Ureter (tissue), 1 donor: ENCODE data around the gene GAGE2A. TPM values are rescaled to one million over a fixed set of nuclear protein-coding genes. Genes with fewer than 3 reads are reported as not detected.
"Not testable (repeated sequence)": the region's sequence is repeated elsewhere in the genome, so short reads cannot be mapped to it uniquely, and the experiment has no call there.

Experiments
- DNase-seq: peaks from one replicate; pipeline ENCODE4 v3.0.0-alpha.2; 2020; ENCODE audit warnings: low spot score
- total RNA-seq: library from RNA; stranded (reverse); gene quantifications from one replicate; pipeline ENCODE4 v1.2.4, GENCODE V29; 2023
- donor health status: DM: yes; HTN: yes; CAD: no.

Gene GAGE2A, protein sequence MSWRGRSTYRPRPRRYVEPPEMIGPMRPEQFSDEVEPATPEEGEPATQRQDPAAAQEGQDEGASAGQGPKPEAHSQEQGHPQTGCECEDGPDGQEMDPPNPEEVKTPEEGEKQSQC
- not detected for total RNA-seq

DNA sequence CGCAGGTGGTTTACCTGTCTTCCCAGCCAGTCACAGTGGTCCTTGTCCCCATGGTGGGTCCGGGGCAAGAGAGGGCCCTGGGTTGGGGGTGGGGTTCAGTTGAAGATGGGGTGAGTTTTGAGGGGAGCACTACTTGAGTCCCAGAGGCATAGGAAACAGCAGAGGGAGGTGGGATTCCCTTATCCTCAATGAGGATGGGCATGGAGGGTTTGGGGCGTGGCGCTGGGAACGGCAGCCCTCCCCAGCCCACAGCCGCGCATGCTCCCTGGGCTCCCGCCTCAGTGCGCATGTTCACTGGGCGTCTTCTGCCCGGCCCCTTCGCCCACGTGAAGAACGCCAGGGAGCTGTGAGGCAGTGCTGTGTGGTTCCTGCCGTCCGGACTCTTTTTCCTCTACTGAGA lies at the start of gene GAGE2A:
Gene GAGE2A, plus strand, starts transcription at position 301 of the 400 bp plus-strand sequence. CDS start 1,155 bp downstream, outside the sequence.
- not testable (repeated sequence) for DNase-seq

DNA sequence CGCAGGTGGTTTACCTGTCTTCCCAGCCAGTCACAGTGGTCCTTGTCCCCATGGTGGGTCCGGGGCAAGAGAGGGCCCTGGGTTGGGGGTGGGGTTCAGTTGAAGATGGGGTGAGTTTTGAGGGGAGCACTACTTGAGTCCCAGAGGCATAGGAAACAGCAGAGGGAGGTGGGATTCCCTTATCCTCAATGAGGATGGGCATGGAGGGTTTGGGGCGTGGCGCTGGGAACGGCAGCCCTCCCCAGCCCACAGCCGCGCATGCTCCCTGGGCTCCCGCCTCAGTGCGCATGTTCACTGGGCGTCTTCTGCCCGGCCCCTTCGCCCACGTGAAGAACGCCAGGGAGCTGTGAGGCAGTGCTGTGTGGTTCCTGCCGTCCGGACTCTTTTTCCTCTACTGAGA lies 47.9 kb upstream of the GAGE2A start, which contains the start of gene GAGE12D:
Gene GAGE12D, plus strand, starts transcription at position 301 of the 400 bp plus-strand sequence. CDS start 1,155 bp downstream, outside the sequence.
- not testable (repeated sequence) for DNase-seq

DNA sequence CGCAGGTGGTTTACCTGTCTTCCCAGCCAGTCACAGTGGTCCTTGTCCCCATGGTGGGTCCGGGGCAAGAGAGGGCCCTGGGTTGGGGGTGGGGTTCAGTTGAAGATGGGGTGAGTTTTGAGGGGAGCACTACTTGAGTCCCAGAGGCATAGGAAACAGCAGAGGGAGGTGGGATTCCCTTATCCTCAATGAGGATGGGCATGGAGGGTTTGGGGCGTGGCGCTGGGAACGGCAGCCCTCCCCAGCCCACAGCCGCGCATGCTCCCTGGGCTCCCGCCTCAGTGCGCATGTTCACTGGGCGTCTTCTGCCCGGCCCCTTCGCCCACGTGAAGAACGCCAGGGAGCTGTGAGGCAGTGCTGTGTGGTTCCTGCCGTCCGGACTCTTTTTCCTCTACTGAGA lies 38.3 kb upstream of the GAGE2A start, which contains the start of gene GAGE12E:
Gene GAGE12E, plus strand, starts transcription at position 301 of the 400 bp plus-strand sequence. CDS start 1,155 bp downstream, outside the sequence.
- DNase-seq = not testable (repeated sequence)

DNA sequence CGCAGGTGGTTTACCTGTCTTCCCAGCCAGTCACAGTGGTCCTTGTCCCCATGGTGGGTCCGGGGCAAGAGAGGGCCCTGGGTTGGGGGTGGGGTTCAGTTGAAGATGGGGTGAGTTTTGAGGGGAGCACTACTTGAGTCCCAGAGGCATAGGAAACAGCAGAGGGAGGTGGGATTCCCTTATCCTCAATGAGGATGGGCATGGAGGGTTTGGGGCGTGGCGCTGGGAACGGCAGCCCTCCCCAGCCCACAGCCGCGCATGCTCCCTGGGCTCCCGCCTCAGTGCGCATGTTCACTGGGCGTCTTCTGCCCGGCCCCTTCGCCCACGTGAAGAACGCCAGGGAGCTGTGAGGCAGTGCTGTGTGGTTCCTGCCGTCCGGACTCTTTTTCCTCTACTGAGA lies 28.8 kb upstream of the GAGE2A start, which contains the start of gene GAGE12F:
Gene GAGE12F, plus strand, starts transcription at position 301 of the 400 bp plus-strand sequence. CDS start 1,155 bp downstream, outside the sequence.
- DNase-seq = not testable (repeated sequence)

DNA sequence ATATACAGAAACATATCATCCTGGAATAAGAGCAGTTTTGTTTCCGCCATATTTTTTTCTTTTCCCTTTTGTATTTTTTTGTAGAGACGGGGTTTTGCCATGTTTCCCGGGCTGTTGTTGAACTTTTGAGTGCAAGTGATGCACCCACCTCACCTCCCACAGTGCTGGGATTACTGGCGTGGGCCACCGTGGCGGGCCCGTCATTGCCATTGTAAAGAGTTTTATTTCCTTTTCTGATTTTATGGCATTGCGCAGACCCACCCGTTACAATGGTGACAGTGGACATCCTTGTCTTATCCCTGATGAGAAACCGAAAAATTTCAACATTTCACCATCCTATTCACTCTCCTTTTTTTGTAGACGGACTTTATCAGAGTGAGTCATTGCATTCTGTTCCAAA lies 20.6 kb upstream of the GAGE2A start:
- peak; percentile 36 for DNase-seq

DNA sequence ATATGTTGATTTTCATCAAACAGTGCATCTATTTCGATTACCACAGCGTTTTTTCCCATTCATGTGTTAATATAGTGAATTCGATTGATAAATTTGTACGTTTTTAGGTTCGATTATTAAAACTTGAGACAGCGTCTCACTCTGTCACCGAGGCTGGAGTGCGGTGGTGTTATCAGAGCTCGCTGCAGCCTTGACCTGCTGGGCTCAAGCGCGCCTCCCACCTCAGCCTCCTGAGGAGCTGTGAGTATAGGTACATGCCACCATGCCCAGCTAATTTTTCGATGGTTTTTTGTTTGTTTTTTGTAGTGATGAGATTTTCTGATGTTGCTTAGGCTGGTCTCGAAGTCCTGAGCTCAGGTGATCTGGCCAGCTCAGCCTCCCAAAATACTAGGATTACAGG lies 20.1 kb upstream of the GAGE2A start:
- DNase-seq = peak; percentile 32

DNA sequence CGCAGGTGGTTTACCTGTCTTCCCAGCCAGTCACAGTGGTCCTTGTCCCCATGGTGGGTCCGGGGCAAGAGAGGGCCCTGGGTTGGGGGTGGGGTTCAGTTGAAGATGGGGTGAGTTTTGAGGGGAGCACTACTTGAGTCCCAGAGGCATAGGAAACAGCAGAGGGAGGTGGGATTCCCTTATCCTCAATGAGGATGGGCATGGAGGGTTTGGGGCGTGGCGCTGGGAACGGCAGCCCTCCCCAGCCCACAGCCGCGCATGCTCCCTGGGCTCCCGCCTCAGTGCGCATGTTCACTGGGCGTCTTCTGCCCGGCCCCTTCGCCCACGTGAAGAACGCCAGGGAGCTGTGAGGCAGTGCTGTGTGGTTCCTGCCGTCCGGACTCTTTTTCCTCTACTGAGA lies 19.2 kb upstream of the GAGE2A start, which contains the start of gene GAGE12G:
Gene GAGE12G, plus strand, starts transcription at position 301 of the 400 bp plus-strand sequence. CDS start 1,155 bp downstream, outside the sequence.
- DNase-seq = not testable (repeated sequence)

DNA sequence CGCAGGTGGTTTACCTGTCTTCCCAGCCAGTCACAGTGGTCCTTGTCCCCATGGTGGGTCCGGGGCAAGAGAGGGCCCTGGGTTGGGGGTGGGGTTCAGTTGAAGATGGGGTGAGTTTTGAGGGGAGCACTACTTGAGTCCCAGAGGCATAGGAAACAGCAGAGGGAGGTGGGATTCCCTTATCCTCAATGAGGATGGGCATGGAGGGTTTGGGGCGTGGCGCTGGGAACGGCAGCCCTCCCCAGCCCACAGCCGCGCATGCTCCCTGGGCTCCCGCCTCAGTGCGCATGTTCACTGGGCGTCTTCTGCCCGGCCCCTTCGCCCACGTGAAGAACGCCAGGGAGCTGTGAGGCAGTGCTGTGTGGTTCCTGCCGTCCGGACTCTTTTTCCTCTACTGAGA lies 9.6 kb upstream of the GAGE2A start, which contains the start of gene GAGE12H:
Gene GAGE12H, plus strand, starts transcription at position 301 of the 400 bp plus-strand sequence. CDS start 1,155 bp downstream, outside the sequence.
- not testable (repeated sequence) for DNase-seq

DNA sequence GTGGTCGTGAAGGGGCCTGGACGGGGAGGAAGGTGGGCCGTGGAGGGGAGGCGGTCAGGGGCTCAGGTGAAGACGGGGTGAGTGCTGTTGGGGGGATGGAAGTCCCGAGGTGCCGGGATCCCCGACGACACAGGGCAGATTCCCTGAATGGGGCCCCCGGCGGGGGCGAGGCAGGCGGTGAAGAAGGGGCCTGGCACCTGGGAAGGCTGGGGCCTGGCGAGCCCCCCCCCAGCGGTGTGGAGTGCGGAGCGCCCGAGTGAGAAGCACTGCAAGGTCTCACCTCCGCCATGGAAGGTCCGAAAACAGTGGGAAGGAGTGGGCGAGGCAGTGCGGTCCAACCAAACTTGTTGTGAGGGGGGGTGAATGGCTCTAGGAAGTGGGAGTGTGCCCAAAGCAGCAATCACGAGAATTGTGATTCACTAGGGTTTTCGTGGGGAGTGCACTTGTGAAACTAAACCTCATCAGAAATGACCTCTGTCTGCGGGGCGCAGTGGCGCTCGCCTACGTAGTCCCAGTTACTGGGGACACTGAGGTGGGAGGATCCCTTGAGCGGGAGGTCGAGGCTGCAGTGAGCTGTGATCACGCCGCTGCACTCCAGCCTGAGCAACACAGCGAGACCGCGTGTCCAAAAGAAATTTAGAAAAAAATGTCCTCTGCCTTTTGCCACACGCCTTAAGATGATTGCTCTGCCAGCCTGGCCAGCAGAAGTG lies 628 bp downstream of the GAGE2A start:
- DNase-seq = peak; percentile 51

DNA sequence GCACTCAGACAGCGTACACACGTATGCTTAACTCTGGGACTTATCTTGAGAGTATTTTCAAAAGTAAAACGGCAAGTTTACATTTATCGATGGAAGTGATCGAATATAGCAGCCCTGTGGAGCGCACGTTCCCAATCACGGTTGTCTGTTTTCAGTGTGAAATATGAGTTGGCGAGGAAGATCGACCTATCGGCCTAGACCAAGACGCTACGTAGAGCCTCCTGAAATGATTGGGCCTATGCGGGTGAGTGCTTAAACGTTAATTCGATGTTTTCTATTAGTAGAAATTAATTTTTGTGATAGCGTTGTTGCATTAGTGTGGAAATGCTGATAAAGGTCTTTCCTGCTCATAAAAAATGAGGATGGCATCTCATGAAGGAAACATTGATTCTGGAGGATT lies 1.2 kb downstream of the GAGE2A start:
- not testable (repeated sequence) for DNase-seq

DNA sequence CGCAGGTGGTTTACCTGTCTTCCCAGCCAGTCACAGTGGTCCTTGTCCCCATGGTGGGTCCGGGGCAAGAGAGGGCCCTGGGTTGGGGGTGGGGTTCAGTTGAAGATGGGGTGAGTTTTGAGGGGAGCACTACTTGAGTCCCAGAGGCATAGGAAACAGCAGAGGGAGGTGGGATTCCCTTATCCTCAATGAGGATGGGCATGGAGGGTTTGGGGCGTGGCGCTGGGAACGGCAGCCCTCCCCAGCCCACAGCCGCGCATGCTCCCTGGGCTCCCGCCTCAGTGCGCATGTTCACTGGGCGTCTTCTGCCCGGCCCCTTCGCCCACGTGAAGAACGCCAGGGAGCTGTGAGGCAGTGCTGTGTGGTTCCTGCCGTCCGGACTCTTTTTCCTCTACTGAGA lies 9.4 kb downstream of the GAGE2A start, which contains the start of gene GAGE1:
Gene GAGE1, plus strand, starts transcription at position 301 of the 400 bp plus-strand sequence. CDS start 1,155 bp downstream, outside the sequence.
- DNase-seq = not testable (repeated sequence)

DNA sequence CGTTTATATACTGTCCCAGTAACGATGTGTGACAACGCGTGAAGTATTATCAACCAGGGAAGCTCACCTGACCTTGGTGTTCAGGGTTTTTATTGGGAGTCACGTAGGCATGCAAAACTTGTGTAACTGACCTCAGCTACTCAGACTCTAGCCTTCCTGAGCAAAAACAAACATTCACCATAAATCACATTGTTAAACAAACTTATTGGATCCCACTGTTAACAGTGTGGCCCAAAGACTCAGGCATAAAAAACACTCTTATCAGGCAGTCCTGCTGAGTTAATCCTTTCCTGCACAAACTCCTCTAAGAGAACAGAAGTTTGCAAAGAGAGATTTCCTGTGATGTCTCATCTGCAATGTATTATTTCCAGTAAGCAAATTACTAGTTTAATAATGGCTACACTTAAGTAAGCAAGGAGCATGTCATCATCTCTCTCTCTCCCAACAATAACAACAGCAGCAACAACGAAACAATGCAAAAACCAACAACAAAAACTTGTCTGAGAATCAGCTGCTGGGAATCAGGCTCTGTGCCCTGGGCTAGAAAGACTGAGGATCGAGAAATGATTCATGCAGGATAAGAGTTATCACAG lies 21.5 kb downstream of the GAGE2A start:
- DNase-seq = no peak

DNA sequence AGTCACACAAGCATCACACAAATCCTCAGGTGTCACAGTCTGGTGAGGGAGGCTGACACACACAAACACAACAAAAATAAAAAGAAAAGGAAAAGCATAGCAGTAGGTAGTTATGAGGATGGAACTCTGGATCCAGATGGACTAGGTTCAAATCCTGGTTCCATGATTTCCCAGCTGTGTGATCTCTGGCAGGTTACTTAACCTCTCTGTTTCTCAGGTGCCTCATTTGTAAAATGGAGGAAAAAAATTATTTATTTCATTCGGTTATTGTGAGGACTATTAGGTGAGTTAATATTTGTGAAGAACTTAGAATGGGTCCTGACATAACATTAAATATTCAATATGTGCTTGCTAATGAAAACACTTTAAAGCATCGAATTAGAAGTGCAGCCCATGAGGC lies 29.3 kb downstream of the GAGE2A start:
- DNase-seq = no peak

DNA sequence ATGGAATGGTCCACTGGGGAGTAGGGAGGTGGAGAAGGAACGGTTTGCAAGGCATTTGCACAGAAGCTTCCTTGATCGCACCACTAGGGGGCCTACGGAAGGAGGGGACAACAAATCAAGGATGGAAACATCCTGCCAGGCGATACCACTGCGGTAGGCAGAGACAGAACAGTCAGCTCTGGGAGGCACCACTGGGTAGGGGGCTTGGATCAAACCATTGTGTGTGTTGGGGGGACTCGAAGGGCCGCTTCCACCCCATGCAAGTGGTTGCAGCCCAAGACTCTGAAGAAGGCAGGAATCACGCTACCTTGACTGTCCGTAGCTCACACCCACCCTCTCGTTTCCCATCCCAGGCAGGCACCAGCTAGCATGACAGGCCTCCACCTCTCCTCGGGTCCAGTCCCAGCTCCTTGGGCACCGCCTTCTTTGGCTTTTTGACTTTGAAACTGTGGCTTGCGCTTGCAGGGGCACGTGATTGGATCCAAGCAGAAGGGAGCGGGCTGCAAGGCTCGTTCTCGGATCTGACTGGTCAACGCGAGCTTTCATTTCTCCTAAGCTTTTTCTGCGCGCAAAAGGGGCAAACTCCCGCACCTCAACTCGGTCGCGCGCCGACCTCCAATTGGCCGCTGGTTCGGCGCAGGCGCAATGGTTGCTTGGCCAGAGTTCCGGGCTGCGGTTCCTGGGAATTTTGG lies 37.9 kb downstream of the GAGE2A start:
- peak; percentile 43 for DNase-seq

DNA sequence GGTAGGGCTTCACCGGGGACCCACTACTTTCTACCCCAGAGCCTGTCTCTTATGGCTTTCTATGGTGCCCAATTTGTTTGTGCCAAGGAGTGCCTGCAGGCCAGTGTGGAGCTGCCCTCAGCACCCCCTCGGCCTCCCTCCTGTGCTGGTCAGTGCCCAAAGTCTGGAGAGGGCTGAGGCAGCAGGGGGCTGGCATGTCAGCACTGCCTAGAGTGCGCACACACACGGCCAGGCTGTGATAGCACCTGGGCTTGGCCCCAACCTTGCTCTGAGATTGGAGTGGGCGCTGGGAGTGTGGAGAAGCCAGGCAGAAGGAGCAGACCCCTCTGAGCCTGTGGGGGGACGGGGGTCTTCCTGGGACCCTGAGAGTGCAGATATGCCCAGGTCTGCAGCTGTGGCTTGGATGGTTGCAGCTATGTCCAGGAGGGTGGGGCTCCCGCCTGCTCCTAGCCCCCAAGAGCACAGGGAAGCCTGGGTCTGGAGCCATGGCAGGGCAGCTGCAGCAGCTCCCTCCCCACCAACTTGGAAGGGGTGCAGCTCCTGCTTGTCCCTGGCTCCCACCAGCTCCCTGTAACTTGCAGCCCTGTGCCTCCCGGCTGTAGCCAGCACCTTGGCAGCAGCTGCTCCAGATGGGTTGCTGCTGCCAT lies 55.8 kb downstream of the GAGE2A start:
- no peak for DNase-seq

Other genes starting within 250 kb of the GAGE2A start
- not detected for gene GAGE12C, start 57.3 kb upstream of the GAGE2A start, total RNA-seq
- not detected for gene GAGE12D, start 47.8 kb upstream of the GAGE2A start, total RNA-seq
- gene GAGE12E, start 38.2 kb upstream of the GAGE2A start, total RNA-seq = not detected
- not detected for gene GAGE12F, start 28.7 kb upstream of the GAGE2A start, total RNA-seq
- gene GAGE12G, start 19.1 kb upstream of the GAGE2A start, total RNA-seq = not detected
- not detected for gene GAGE12H, start 9.5 kb upstream of the GAGE2A start, total RNA-seq
- not detected for gene GAGE1, start 9.5 kb downstream of the GAGE2A start, total RNA-seq
- not detected for gene PAGE1, start 106.5 kb downstream of the GAGE2A start, total RNA-seq
- not detected for gene PAGE4, start 239.8 kb downstream of the GAGE2A start, total RNA-seq